Measurements from ENCODE around the gene LPIN1.

DNA sequence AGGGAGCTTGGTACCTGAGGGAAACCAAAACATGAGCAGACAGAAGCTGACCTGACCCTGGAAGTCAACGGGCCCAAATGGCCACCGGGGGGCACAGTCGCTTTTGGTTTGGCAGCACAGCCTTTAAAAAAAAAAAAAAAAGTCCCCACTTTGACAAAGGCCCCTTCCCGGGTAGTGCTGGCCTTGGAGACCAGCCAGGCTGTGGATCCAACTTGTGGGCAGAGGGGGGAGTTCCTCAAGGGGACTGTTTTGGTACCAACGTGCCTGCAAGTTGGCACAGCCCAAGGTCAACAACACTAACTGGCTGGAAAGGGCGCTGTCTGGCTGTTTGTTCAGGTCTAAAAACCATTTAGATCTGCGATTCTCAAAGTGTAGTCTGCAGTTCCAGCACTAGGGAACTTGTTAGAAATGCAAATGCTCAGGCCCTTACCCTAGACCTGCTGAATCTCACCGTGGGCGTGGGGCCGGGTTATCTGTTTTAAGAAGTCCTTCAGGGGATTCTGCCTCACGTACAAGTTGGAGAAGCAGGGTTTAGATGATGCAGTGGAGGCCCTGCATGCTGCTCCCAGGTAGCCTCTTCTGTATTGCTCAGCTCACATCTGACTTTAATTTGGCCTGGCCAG, 83.0 kb downstream of the LPIN1 start:
- TF ChIP-seq, protein P1, sequence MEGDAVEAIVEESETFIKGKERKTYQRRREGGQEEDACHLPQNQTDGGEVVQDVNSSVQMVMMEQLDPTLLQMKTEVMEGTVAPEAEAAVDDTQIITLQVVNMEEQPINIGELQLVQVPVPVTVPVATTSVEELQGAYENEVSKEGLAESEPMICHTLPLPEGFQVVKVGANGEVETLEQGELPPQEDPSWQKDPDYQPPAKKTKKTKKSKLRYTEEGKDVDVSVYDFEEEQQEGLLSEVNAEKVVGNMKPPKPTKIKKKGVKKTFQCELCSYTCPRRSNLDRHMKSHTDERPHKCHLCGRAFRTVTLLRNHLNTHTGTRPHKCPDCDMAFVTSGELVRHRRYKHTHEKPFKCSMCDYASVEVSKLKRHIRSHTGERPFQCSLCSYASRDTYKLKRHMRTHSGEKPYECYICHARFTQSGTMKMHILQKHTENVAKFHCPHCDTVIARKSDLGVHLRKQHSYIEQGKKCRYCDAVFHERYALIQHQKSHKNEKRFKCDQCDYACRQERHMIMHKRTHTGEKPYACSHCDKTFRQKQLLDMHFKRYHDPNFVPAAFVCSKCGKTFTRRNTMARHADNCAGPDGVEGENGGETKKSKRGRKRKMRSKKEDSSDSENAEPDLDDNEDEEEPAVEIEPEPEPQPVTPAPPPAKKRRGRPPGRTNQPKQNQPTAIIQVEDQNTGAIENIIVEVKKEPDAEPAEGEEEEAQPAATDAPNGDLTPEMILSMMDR (IDR thresholded peaks at IDR 0.05), result peak in 2 of 3 experiments; percentile 36 to 42
- TF ChIP-seq POLR2A (IDR thresholded peaks at IDR 0.05; ENCODE audit: low read depth) (no peak), POLR2AphosphoS5 (IDR thresholded peaks at IDR 0.05) (no peak)

All from esophagus muscularis mucosa (tissue), 3 donors.